K562 (cell line): Measurements from ENCODE around the gene AKAP6. TPM values are rescaled to one million over a fixed set of nuclear protein-coding genes. Genes with fewer than 3 reads are reported as not detected.

Experiments used
- ATAC-seq: fragments of 200-7000 bp; cut with Tn5 transposase; 3 replicates; pipeline ENCODE4 v1.9.1; 2020; ENCODE audit warnings: moderate library complexity
- BruUV-seq: library from RNA; stranded (reverse); fragments of 400-500 nt; replicated peaks from 2 replicates; lab custom pipeline; 2021; lab: Mats Ljungman, UMichigan
- CTCF ChIA-PET: fragments of 300-600 bp; formaldehyde crosslinking; extraction: SDS; loops from one replicate; lab custom pipeline; 2021; ENCODE audit warnings: low intra/inter-chr PET ratio; lab: Yijun Ruan, JAX
- POLR2A ChIA-PET: fragments of 300-600, 350-650 bp; sonication (Branson Sonifier 250); formaldehyde crosslinking; extraction: SDS; loops from one replicate; lab custom pipeline; 2021; ENCODE audit warnings: antibody characterized with exemption, inconsistent platforms; lab: Yijun Ruan, JAX
- DNase-seq, 4 experiments: peaks; one replicate each; pipeline versions ENCODE4 v3.0.0 to v3.0.0-alpha.2; 2011 to 2018; ENCODE audit warnings: low spot score in 3 of 4, mixed read lengths in 3 of 4; ENCODE audit errors: extremely low read depth in 1 of 4
- FAIRE-seq: peaks from 2 replicates; lab custom pipeline; 2011; peaks lifted over from hg19 to GRCh38; lab: Jason Lieb, UNC
- H2AFZ ChIP-seq: 2 replicates; pipeline ENCODE4 v1.6.0; 2011; ENCODE audit warnings: low read depth, low read length, control low read depth, inconsistent platforms
- H3K27ac ChIP-seq: fragments of 200-600 bp; 3 replicates; pipeline ENCODE4 v1.8.0; 2011; ENCODE audit warnings: low read depth, mild to moderate bottlenecking, control low read depth, inconsistent platforms, low read length, moderate library complexity, mixed read lengths; ENCODE audit errors: extremely low read depth
- H3K27me3 ChIP-seq, 2 experiments: fragments of 300-600 bp in 1 of 2; 2 replicates in 1 of 2; 3 replicates in 1 of 2; pipeline versions ENCODE4 v1.6.0 to v1.8.0; 2011; ENCODE audit warnings: inconsistent platforms in 2 of 2, low read length in 2 of 2, mild to moderate bottlenecking in 1 of 2, mixed read lengths in 1 of 2, moderate library complexity in 1 of 2; ENCODE audit not compliant: control insufficient read depth in 2 of 2, insufficient read depth in 2 of 2
- H3K36me3 ChIP-seq: fragments of 300-600 bp; 3 replicates; pipeline ENCODE4 v1.8.0; 2011; ENCODE audit warnings: mild to moderate bottlenecking, low read length, inconsistent platforms; ENCODE audit not compliant: control insufficient read depth, insufficient read depth
- H3K4me1 ChIP-seq, 2 experiments: fragments of 200-600 bp in 1 of 2; replicated peaks in 1 of 2; 2 replicates in 1 of 2; 3 replicates in 1 of 2; pipeline versions ENCODE4 v1.5.1 to v1.8.0; 2011; ENCODE audit warnings: inconsistent platforms in 2 of 2, low read length in 2 of 2, mild to moderate bottlenecking in 1 of 2, mixed read lengths in 1 of 2, moderate library complexity in 1 of 2; ENCODE audit not compliant: control insufficient read depth in 2 of 2, insufficient read depth in 2 of 2
- H3K4me2 ChIP-seq: 2 replicates; pipeline ENCODE4 v1.6.1; 2011; ENCODE audit warnings: low read length, control low read depth, inconsistent platforms, mixed read lengths; ENCODE audit not compliant: insufficient read depth
- H3K4me3 ChIP-seq: fragments of 200-600 bp; sonication (generic), shearing (Covaris generic); 2 replicates; pipeline ENCODE4 v1.5.1; 2016; ENCODE audit warnings: control low read depth, inconsistent platforms
- H3K79me2 ChIP-seq: fragments of 200-600 bp; 3 replicates; pipeline ENCODE4 v1.8.0; 2011; ENCODE audit warnings: low read length, inconsistent platforms; ENCODE audit not compliant: control insufficient read depth, insufficient read depth
- H3K9ac ChIP-seq, 2 experiments: 2 replicates each; pipeline versions ENCODE4 v1.6.0 to v1.6.1; 2011; ENCODE audit warnings: low read depth in 2 of 2, low read length in 2 of 2, control low read depth in 1 of 2, inconsistent platforms in 1 of 2, mild to moderate bottlenecking in 1 of 2, mixed read lengths in 1 of 2; ENCODE audit not compliant: insufficient read depth in 1 of 2
- H3K9me1 ChIP-seq: one replicate; pipeline ENCODE4 v1.6.0; 2011; ENCODE audit warnings: inconsistent platforms, mild to moderate bottlenecking, low read length, moderate library complexity; ENCODE audit not compliant: control insufficient read depth, insufficient read depth
- H3K9me3 ChIP-seq: replicated peaks from 2 replicates; pipeline ENCODE4 v1.5.1; 2011; ENCODE audit warnings: low read depth, low read length, inconsistent platforms; ENCODE audit not compliant: control insufficient read depth, insufficient read depth
- H4K20me1 ChIP-seq: replicated peaks from 2 replicates; pipeline ENCODE4 v1.6.1; 2011; ENCODE audit warnings: low read length, inconsistent platforms, mixed read lengths; ENCODE audit not compliant: control insufficient read depth, insufficient read depth
- CBFB ChIP-seq: sonication (generic); formaldehyde crosslinking; IDR thresholded peaks from 2 replicates; pipeline ENCODE4 v1.4.0; 2020; ENCODE audit warnings: mild to moderate bottlenecking, missing genetic modification reagents
- ETV6 ChIP-seq, 3 experiments: fragments of 150-350 bp in 1 of 3; sonication (generic) in 1 of 3; formaldehyde crosslinking in 1 of 3; IDR thresholded peaks; 2 replicates each; pipeline versions ENCODE4 v1.6.1 to v1.8.0; 2014 to 2022; ENCODE audit warnings: borderline replicate concordance in 2 of 3, low read depth in 2 of 3, antibody characterized with exemption in 1 of 3, low read length in 1 of 3, mild to moderate bottlenecking in 1 of 3, missing genetic modification reagents in 1 of 3
- HES1 ChIP-seq: fragments of 450-650 bp; IDR thresholded peaks from 2 replicates; pipeline ENCODE4 v1.6.1; 2016; ENCODE audit warnings: low read depth, mild to moderate bottlenecking, moderate library complexity
- HNRNPK ChIP-seq: fragments of 200-400 bp; formaldehyde crosslinking; IDR thresholded peaks from one replicate; pipeline ENCODE4 v1.6.1; 2018; ENCODE audit warnings: mild to moderate bottlenecking, low read depth, low read length; ENCODE audit not compliant: poor library complexity, severe bottlenecking
- HOXB6 ChIP-seq: fragments of 250-450 bp; sonication (Bioruptor Pico); IDR thresholded peaks from 2 replicates; pipeline ENCODE4 v1.5.1; 2022; ENCODE audit warnings: mild to moderate bottlenecking, borderline replicate concordance
- PHF21A ChIP-seq: fragments of 450-650 bp; IDR thresholded peaks from 2 replicates; pipeline ENCODE4 v1.6.1; 2017; ENCODE audit warnings: low read depth, borderline replicate concordance
- TEAD1 ChIP-seq, 2 experiments: fragments of 450-650 bp in 1 of 2; sonication (generic) in 1 of 2; formaldehyde crosslinking; IDR thresholded peaks; 2 replicates each; pipeline versions ENCODE4 v1.4.0 to v1.8.0; 2020 to 2022; ENCODE audit warnings: mild to moderate bottlenecking in 2 of 2, missing genetic modification reagents in 1 of 2
- ZNF780A ChIP-seq: fragments of 250-450 bp; sonication (Bioruptor Pico); IDR thresholded peaks from 2 replicates; pipeline ENCODE4 v1.5.0; 2021; ENCODE audit warnings: mild to moderate bottlenecking
- ZNF79 ChIP-seq: fragments of 250-450 bp; sonication (Bioruptor Pico); IDR thresholded peaks from 2 replicates; pipeline ENCODE4 v1.4.0; 2020; ENCODE audit warnings: low read depth, mild to moderate bottlenecking, moderate library complexity
- WGBS: fragments of 100-300 bp; shearing (Covaris generic); methylation state at CpG from one replicate; pipeline ENCODE4 v1.1.6; 2016; ENCODE audit warnings: low coverage, mixed read lengths; ENCODE audit not compliant: insufficient coverage; ENCODE audit errors: missing lambda C conversion rate; 5-methylcytosine and 5-hydroxymethylcytosine counted together
- in situ Hi-C: fragments of 300-500 bp; cut with MboI; formaldehyde crosslinking; loops from 4 replicates; pipeline ENCODE4 v1.15.0; 2018; ENCODE audit warnings: inconsistent platforms, mixed read lengths
- intact Hi-C: fragments of 100-400 bp; cut with micrococcal nuclease; formaldehyde crosslinking; loops from 2 replicates; pipeline ENCODE4 v1.14.2; 2022
- polyA plus RNA-seq, 8 experiments: library from polyadenylated mRNA; depleted of rRNA in 4 of 8; stranded (reverse) in 5 of 8; unstranded in 3 of 8; fragments of >200 nt; fragmentation: Nextera tagmentation in 2 of 8; fragmentation: Illumina TruSeq in 1 of 8; extraction: Ambion mirVana in 2 of 8; extraction: Trizol in 1 of 8; gene quantifications; 2 replicates each; pipeline versions ENCODE4 v1.2.1 to v1.2.3, GENCODE V29; 2011 to 2014; ENCODE audit warnings: inconsistent platforms in 1 of 8, missing spikeins in 1 of 8
- total RNA-seq, 7 experiments: library from RNA; depleted of rRNA in 6 of 7; stranded (reverse); fragments of >200 nt in 6 of 7; fragmentation: Illumina TruSeq in 2 of 7; extraction: Trizol in 2 of 7; gene quantifications; 2 replicates each; pipeline versions ENCODE4 v1.2.1 to v1.2.3, GENCODE V29; 2011 to 2021; ENCODE audit warnings: low replicate concordance in 1 of 7

AKAP6 gene
- total and polyA plus RNA-seq, 9 of the 15 experiments (the other 6 are each of a cell fraction or from before 2014, with no cell fraction given): 0.03 to 1.7 (median 0.48) TPM

- no TSS peak for BruUV-seq
- Histone ChIP-seq H3K27me3 (no peaks in the 10 kb centered on the region), H3K4me1 (no peaks in the 10 kb centered on the region), H2AFZ (no peak overlapping the region), H3K9ac (no peak overlapping the region), H3K4me3 (no peak overlapping the region), H3K9me3 (no peaks in the 10 kb centered on the region), H3K79me2 (no peaks in the 10 kb centered on the region)
- POLR2A ChIA-PET: no interaction called here
- no peak for ATAC-seq
- in situ Hi-C loops: no loop called here
- TF ChIP-seq HNRNPK (no peak), PHF21A (no peak), ETV6 (IDR thresholded peaks at IDR 0.05; ENCODE audit: borderline replicate concordance in 1 of 2, low read depth in 2 of 2, low read length in 1 of 2) (no peak), ETV6 (CRISPR knock-in tag; IDR thresholded peaks at IDR 0.05; ENCODE audit: borderline replicate concordance) (no peak), HES1 (no peak), TEAD1 (CRISPR knock-in tag; IDR thresholded peaks at IDR 0.05) (no peak), ZNF780A (no peak), CBFB (CRISPR knock-in tag) (no peak), ZNF79 (no peak), HOXB6 (CRISPR knock-in tag) (no peak)
- TF ChIP-seq, all 486 proteins: peak for 0
- Histone ChIP-seq H3K27ac (no peak overlapping the region), H3K9me1 (no peaks in the 10 kb centered on the region), H3K36me3 (no peaks in the 10 kb centered on the region), H4K20me1 (no peaks in the 10 kb centered on the region), H3K4me2 (no peak overlapping the region)
- intact Hi-C loops: no loop called here
- DNase-seq (no peak), FAIRE-seq (no peak)
- WGBS: 0% methylated on average over 2 of the region's 2 CpGs
- CTCF ChIA-PET: no interaction called here
These were observed 488.7 kb downstream of the AKAP6 start for GRCh38 chr14:32817780-32818179.
